H9 (cell line): Measurements from ENCODE around the gene CARMIL3. TPM values are rescaled to one million over a fixed set of nuclear protein-coding genes. Genes with fewer than 3 reads are reported as not detected.
A peak's percentile ranks its signal among the peaks of the same experiment; 100 is the strongest.

Source experiments
- DNase-seq: peaks from one replicate; pipeline ENCODE4 v3.0.0-alpha.2; 2017
- H2AFZ ChIP-seq: one replicate; pipeline ENCODE4 v1.6.1; 2013; ENCODE audit warnings: mild to moderate bottlenecking, low read length, control low read depth, moderate library complexity
- H2AK5ac ChIP-seq: 2 replicates; pipeline ENCODE4 v1.6.1; 2013; ENCODE audit warnings: low read length, control low read depth, mixed read lengths; ENCODE audit not compliant: insufficient read length
- H2BK120ac ChIP-seq: one replicate; pipeline ENCODE4 v1.6.1; 2013; ENCODE audit warnings: low read depth, mild to moderate bottlenecking, low read length, control low read depth, inconsistent platforms; ENCODE audit not compliant: poor library complexity, severe bottlenecking
- H2BK12ac ChIP-seq: 2 replicates; pipeline ENCODE4 v1.6.1; 2013; ENCODE audit warnings: low read length, control low read depth, mixed read lengths, low read depth; ENCODE audit not compliant: insufficient read length
- H2BK15ac ChIP-seq: 2 replicates; pipeline ENCODE4 v1.6.1; 2013; ENCODE audit warnings: low read depth, low read length, control low read depth
- H2BK20ac ChIP-seq: one replicate; pipeline ENCODE4 v1.6.1; 2013; ENCODE audit warnings: low read depth, mild to moderate bottlenecking, low read length, control low read depth, inconsistent platforms; ENCODE audit not compliant: poor library complexity, severe bottlenecking
- H2BK5ac ChIP-seq: 2 replicates; pipeline ENCODE4 v1.6.1; 2013; ENCODE audit warnings: low read length, control low read depth, mixed read lengths; ENCODE audit not compliant: insufficient read length
- H3K14ac ChIP-seq: 2 replicates; pipeline ENCODE4 v1.6.1; 2013; ENCODE audit warnings: low read length, control low read depth; ENCODE audit not compliant: insufficient read depth
- H3K18ac ChIP-seq: 2 replicates; pipeline ENCODE4 v1.6.1; 2013; ENCODE audit warnings: low read depth, mild to moderate bottlenecking, mixed read lengths, low read length, control low read depth; ENCODE audit not compliant: insufficient read length
- H3K23ac ChIP-seq: 2 replicates; pipeline ENCODE4 v1.6.1; 2013; ENCODE audit warnings: low read length, control low read depth, mixed read lengths, low read depth; ENCODE audit not compliant: insufficient read length
- H3K23me2 ChIP-seq: 2 replicates; pipeline ENCODE4 v1.6.1; 2013; ENCODE audit warnings: low read depth, mild to moderate bottlenecking, mixed read lengths, low read length, control low read depth; ENCODE audit not compliant: insufficient read length, poor library complexity, severe bottlenecking
- H3K27ac ChIP-seq: 2 replicates; pipeline ENCODE4 v1.5.1; 2013; ENCODE audit warnings: low read length, control low read depth, mixed read lengths, low read depth; ENCODE audit not compliant: insufficient read length
- H3K27me3 ChIP-seq: 2 replicates; pipeline ENCODE4 v1.6.1; 2013; ENCODE audit warnings: low read length, control low read depth, inconsistent platforms; ENCODE audit not compliant: insufficient read depth
- H3K4ac ChIP-seq: 2 replicates; pipeline ENCODE4 v1.6.1; 2013; ENCODE audit warnings: low read depth, mild to moderate bottlenecking, control low read depth, inconsistent platforms, low read length, moderate library complexity
- H3K4me1 ChIP-seq: 2 replicates; pipeline ENCODE4 v1.6.1; 2013; ENCODE audit warnings: low read length, control low read depth, inconsistent platforms; ENCODE audit not compliant: insufficient read depth
- H3K4me2 ChIP-seq: 2 replicates; pipeline ENCODE4 v1.6.1; 2013; ENCODE audit warnings: low read length, control low read depth, mixed read lengths; ENCODE audit not compliant: insufficient read length, insufficient read depth
- H3K56ac ChIP-seq: 2 replicates; pipeline ENCODE4 v1.6.1; 2013; ENCODE audit warnings: low read depth, mild to moderate bottlenecking, mixed read lengths, low read length, control low read depth; ENCODE audit not compliant: insufficient read length
- H3K79me1 ChIP-seq: 2 replicates; pipeline ENCODE4 v1.6.1; 2013; ENCODE audit warnings: low read depth, mild to moderate bottlenecking, moderate library complexity, low read length, control low read depth, inconsistent platforms; ENCODE audit not compliant: insufficient read depth, poor library complexity, severe bottlenecking
- H3K79me2 ChIP-seq: 2 replicates; pipeline ENCODE4 v1.6.1; 2013; ENCODE audit warnings: low read length, control low read depth, inconsistent platforms; ENCODE audit not compliant: insufficient read depth
- H3K9ac ChIP-seq: 2 replicates; pipeline ENCODE4 v1.6.1; 2013; ENCODE audit warnings: low read length, control low read depth, mixed read lengths; ENCODE audit not compliant: insufficient read length; ENCODE audit errors: extremely low read depth
- H3K9me3 ChIP-seq: one replicate; pipeline ENCODE4 v1.6.1; 2013; ENCODE audit warnings: low read depth, low read length, inconsistent platforms; ENCODE audit not compliant: control insufficient read depth
- H3T11ph ChIP-seq: one replicate; pipeline ENCODE4 v1.6.1; 2013; ENCODE audit warnings: mild to moderate bottlenecking, low read length, control low read depth, inconsistent platforms
- H4K20me1 ChIP-seq: one replicate; pipeline ENCODE4 v1.6.1; 2013; ENCODE audit not compliant: control insufficient read depth, insufficient read length, insufficient read depth
- H4K5ac ChIP-seq: 2 replicates; pipeline ENCODE4 v1.6.1; 2013; ENCODE audit warnings: low read depth, mild to moderate bottlenecking, mixed read lengths, low read length, control low read depth; ENCODE audit not compliant: insufficient read length
- H4K8ac ChIP-seq: replicated peaks from 2 replicates; pipeline ENCODE4 v1.6.1; 2013; ENCODE audit warnings: low read length, control low read depth, mixed read lengths, low read depth; ENCODE audit not compliant: insufficient read length
- H4K91ac ChIP-seq: 2 replicates; pipeline ENCODE4 v1.6.1; 2013; ENCODE audit warnings: low read depth, mild to moderate bottlenecking, moderate library complexity, mixed read lengths, low read length, control low read depth; ENCODE audit not compliant: insufficient read length
- H3K27ac Mint-ChIP-seq, 3 experiments: 2 replicates in 2 of 3; 3 replicates in 1 of 3; pipeline ENCODE4 v1.8.0; 2020 to 2021; ENCODE audit warnings: mixed read lengths in 3 of 3, mild to moderate bottlenecking in 1 of 3, moderate library complexity in 1 of 3
- H3K27me3 Mint-ChIP-seq: 2 replicates; pipeline ENCODE4 v1.8.0; 2021; ENCODE audit warnings: low read depth, mild to moderate bottlenecking, moderate library complexity, mixed read lengths
- H3K36me3 Mint-ChIP-seq, 3 experiments: 2 replicates in 2 of 3; 3 replicates in 1 of 3; pipeline ENCODE4 v1.8.0; 2020 to 2021; ENCODE audit warnings: low read depth in 3 of 3, mixed read lengths in 3 of 3; ENCODE audit not compliant: insufficient read depth in 1 of 3
- H3K4me1 Mint-ChIP-seq, 2 experiments: 2 replicates each; pipeline ENCODE4 v1.8.0; 2020; ENCODE audit warnings: mixed read lengths in 2 of 2
- H3K4me3 Mint-ChIP-seq, 2 experiments: 2 replicates in 1 of 2; 3 replicates in 1 of 2; pipeline ENCODE4 v1.8.0; 2020 to 2021; ENCODE audit warnings: mild to moderate bottlenecking in 2 of 2, mixed read lengths in 2 of 2, moderate library complexity in 1 of 2
- H3K9me3 Mint-ChIP-seq, 2 experiments: 2 replicates in 1 of 2; 3 replicates in 1 of 2; pipeline ENCODE4 v1.8.0; 2020; ENCODE audit warnings: mild to moderate bottlenecking in 2 of 2, mixed read lengths in 2 of 2, moderate library complexity in 1 of 2
- WGBS: extraction: QIAGEN DNeasy Blood & Tissue Kit; methylation state at CpG from one replicate; pipeline ENCODE4 v1.1.7; 2013; ENCODE audit warnings: missing lambda C conversion rate, low lambda C conversion rate, mixed read lengths; ENCODE audit not compliant: insufficient read length; ENCODE audit errors: extremely low coverage; 5-methylcytosine and 5-hydroxymethylcytosine counted together
- total RNA-seq: library from RNA; stranded (reverse); gene quantifications from 2 replicates; pipeline ENCODE4 v1.2.1, GENCODE V29; 2021
- TF ChIP-seq, protein P1 (sequence below): fragments of 200-600 bp; sonication (generic); conservative IDR thresholded peaks from 3 replicates; pipeline ENCODE4 v1.8.0; 2021; ENCODE audit warnings: antibody characterized with exemption, mild to moderate bottlenecking

CARMIL3 gene
- total RNA-seq, 1 experiment from 2014 or later: 5.8 TPM

DNA sequence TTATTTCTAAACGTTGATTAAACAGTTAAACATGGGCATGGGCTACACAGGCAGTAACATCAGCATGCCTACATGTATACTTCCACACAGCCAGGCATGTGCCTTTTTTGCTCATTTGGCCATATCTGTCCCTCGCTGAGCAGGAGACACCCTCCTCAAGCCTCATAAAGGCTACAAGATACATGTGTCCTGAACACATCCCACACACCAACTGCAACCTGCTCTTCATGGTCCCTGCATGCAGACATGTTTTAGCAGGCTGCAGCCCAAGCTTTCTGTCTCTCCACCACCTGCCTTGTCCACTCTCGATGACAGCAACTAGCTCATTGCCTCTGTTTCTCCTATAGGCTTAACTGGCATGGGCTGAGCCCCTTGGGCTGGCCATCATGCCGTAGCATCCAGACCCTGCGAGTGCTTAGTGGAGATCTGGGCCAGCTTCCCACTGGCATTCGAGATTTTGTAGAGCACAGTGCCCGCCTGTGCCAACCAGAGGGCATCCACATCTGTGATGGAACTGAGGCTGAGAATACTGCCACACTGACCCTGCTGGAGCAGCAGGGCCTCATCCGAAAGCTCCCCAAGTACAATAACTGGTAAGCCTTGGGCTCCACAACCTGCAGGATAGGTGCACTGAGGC, 44.9 kb downstream of the CARMIL3 start:
- no peak overlapping the region for H2BK20ac ChIP-seq
- no peaks in the 10 kb centered on the region; the same call in 1 of the 2 replicates for H3K79me2 ChIP-seq
- H3K27me3 ChIP-seq: no peaks in the 10 kb centered on the region
- no peak overlapping the region for H2AK5ac ChIP-seq
- no peak overlapping the region for H3K56ac ChIP-seq
- peak overlapping the region; percentile 42 for H2BK12ac ChIP-seq
- no peak overlapping the region for H3K4ac ChIP-seq
- Mint-ChIP-seq H3K4me1 (peaks cover 19 to 29% of the 10 kb centered on the region in 2 experiments), H3K27ac (peak overlapping the region in 1 of 3 experiments; percentile 78; a peak in 1 of 7 replicates), H3K36me3 (peaks cover 42 to 58% (median 47%) of the 10 kb centered on the region in 3 experiments), H3K9me3 (peaks cover 0 to 2% of the 10 kb centered on the region in 2 experiments; a peak in 3 of 5 replicates), H3K4me3 (peak overlapping the region in 1 of 2 experiments; percentile 45; a peak in 2 of 5 replicates), H3K27me3 (peaks cover 4% of the 10 kb centered on the region)
- no peak overlapping the region for H2BK15ac ChIP-seq
- H4K5ac ChIP-seq: no peak overlapping the region
- no peak overlapping the region for H3K9ac ChIP-seq
- no peak for DNase-seq
- H2AFZ ChIP-seq: no peak overlapping the region
- no peak overlapping the region for H2BK5ac ChIP-seq
- no peak overlapping the region for H3K18ac ChIP-seq
- H4K8ac ChIP-seq: no peak overlapping the region
- H2BK120ac ChIP-seq: no peak overlapping the region
- TF ChIP-seq, protein P1, sequence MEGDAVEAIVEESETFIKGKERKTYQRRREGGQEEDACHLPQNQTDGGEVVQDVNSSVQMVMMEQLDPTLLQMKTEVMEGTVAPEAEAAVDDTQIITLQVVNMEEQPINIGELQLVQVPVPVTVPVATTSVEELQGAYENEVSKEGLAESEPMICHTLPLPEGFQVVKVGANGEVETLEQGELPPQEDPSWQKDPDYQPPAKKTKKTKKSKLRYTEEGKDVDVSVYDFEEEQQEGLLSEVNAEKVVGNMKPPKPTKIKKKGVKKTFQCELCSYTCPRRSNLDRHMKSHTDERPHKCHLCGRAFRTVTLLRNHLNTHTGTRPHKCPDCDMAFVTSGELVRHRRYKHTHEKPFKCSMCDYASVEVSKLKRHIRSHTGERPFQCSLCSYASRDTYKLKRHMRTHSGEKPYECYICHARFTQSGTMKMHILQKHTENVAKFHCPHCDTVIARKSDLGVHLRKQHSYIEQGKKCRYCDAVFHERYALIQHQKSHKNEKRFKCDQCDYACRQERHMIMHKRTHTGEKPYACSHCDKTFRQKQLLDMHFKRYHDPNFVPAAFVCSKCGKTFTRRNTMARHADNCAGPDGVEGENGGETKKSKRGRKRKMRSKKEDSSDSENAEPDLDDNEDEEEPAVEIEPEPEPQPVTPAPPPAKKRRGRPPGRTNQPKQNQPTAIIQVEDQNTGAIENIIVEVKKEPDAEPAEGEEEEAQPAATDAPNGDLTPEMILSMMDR: no peak
- no peak overlapping the region for H3K14ac ChIP-seq
- peak overlapping the region; percentile 72 for H3K23ac ChIP-seq
- no peak overlapping the region for H3K4me2 ChIP-seq
- H3K79me1 ChIP-seq: no peaks in the 10 kb centered on the region
- no peak overlapping the region for H3T11ph ChIP-seq
- H3K23me2 ChIP-seq: peaks cover 6% of the 10 kb centered on the region
- WGBS: no CpG with 5 or more reads among the region's 8 CpGs
- H3K4me1 ChIP-seq: no peaks in the 10 kb centered on the region; the same call in 1 of the 2 replicates
- no peak overlapping the region for H4K91ac ChIP-seq
- no peaks in the 10 kb centered on the region for H3K9me3 ChIP-seq
- H4K20me1 ChIP-seq: no peaks in the 10 kb centered on the region
- H3K27ac ChIP-seq: no peak overlapping the region
